GM20431 (cell line): ENCODE data around the gene CDC27.
"Not testable (repeated sequence)": the region's sequence is repeated elsewhere in the genome, so short reads cannot be mapped to it uniquely, and the experiment has no call there.

Experiments
- in situ Hi-C: fragments of 300-500 bp; cut with MseI, MboI; formaldehyde crosslinking; loops from one replicate; pipeline ENCODE4 v1.15.0; 2020; ENCODE audit warnings: low sequenced_read_pairs; ENCODE audit not compliant: unreplicated experiment

Gene CDC27

GRCh38 chr17:47199627-47200324, 10.7 kb upstream of the CDC27 start:
- in situ Hi-C loops, result no loop called here

- in situ Hi-C loops, result no loop called here
These were observed 8.7 kb upstream of the CDC27 start for GRCh38 chr17:47197821-47198220.

GRCh38 chr17:47193931-47194511, 4.9 kb upstream of the CDC27 start:
- in situ Hi-C loops, result no loop called here

GRCh38 chr17:47192554-47192953, 3.5 kb upstream of the CDC27 start:
- in situ Hi-C loops, result no loop called here

GRCh38 chr17:47190770-47191169, 1.7 kb upstream of the CDC27 start:
- in situ Hi-C loops, result no loop called here

GRCh38 chr17:47190243-47190642, 1.1 kb upstream of the CDC27 start:
- in situ Hi-C loops, result no loop called here

- in situ Hi-C loops, result no loop called here
These were observed 690 bp upstream of the CDC27 start for GRCh38 chr17:47189732-47190237.

GRCh38 chr17:47188271-47188875, 722 bp downstream of the CDC27 start:
- in situ Hi-C loops, result no loop called here

GRCh38 chr17:47184681-47185080, 4.4 kb downstream of the CDC27 start:
- in situ Hi-C loops, result no loop called here

GRCh38 chr17:47180988-47181387, 8.1 kb downstream of the CDC27 start:
- in situ Hi-C loops, result not testable (repeated sequence)

- in situ Hi-C loops, result no loop called here
These were observed 8.8 kb downstream of the CDC27 start for GRCh38 chr17:47180337-47180736.

GRCh38 chr17:47179141-47179540, 10.0 kb downstream of the CDC27 start:
- in situ Hi-C loops, result no loop called here

GRCh38 chr17:47177261-47177660, 11.8 kb downstream of the CDC27 start:
- in situ Hi-C loops, result no loop called here

GRCh38 chr17:47176389-47176826, 12.7 kb downstream of the CDC27 start:
- in situ Hi-C loops, result no loop called here

- in situ Hi-C loops, result not testable (repeated sequence)
These were observed 14.3 kb downstream of the CDC27 start for GRCh38 chr17:47174823-47175222.

GRCh38 chr17:47172696-47173565, 16.2 kb downstream of the CDC27 start:
- in situ Hi-C loops, result no loop called here

GRCh38 chr17:47170710-47171109, 18.4 kb downstream of the CDC27 start:
- in situ Hi-C loops, result no loop called here

- in situ Hi-C loops, result not testable (repeated sequence)
These were observed 20.2 kb downstream of the CDC27 start for GRCh38 chr17:47168896-47169295.

GRCh38 chr17:47166854-47167253, 22.2 kb downstream of the CDC27 start:
- in situ Hi-C loops, result not testable (repeated sequence)

- in situ Hi-C loops, result no loop called here
These were observed 24.0 kb downstream of the CDC27 start for GRCh38 chr17:47165137-47165536.
